HG03342 (cell line): ENCODE results near the gene BEGAIN.

Experiments used
- ATAC-seq: cut with Tn5 transposase; IDR thresholded peaks from one replicate; pipeline ENCODE4 v1.9.1; 2021; ENCODE audit warnings: mild to moderate bottlenecking, moderate library complexity; ENCODE audit not compliant: unreplicated experiment

The BEGAIN gene

DNA sequence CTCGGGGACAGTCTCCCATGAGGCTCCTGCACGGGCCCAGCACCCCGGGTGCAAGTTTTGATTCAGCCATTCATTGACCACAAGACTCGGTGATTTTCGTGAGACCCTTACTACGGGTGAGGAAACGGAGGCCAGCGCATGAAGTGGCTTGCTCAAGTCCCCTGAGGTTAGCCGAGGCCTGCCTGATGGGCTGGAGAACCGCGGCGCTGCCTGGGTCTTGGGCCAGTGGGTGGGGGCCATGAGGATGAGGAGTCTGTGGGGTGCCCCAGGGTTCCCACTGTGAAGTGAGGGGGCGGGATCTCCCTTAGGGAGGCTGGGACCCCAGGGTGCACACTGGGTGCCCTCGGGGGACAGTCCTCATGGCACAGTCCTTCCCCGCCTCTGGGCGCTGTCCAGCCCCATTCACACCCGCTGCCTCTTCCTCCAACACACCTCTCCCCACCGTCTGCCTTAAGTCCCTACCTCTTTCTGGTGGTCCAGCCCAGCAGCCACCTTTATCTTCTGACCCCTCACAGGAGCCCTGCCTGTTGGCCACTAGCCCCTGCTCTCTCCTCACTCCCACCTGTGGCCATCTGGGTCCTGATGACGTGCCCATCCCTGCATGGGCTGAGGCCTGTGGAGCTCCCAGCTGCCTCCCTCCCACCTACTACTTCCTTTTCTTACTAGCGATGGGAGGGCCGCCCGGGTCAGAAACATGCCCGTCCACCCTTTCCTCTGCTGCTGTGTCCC, 16.3 kb downstream of the BEGAIN start:
- no peak for ATAC-seq

- no peak for ATAC-seq
Measured at GRCh38 chr14:100569734-100570286, 17.4 kb downstream of the BEGAIN start.

GRCh38 chr14:100568998-100569733, 18.1 kb downstream of the BEGAIN start:
- no peak for ATAC-seq

DNA sequence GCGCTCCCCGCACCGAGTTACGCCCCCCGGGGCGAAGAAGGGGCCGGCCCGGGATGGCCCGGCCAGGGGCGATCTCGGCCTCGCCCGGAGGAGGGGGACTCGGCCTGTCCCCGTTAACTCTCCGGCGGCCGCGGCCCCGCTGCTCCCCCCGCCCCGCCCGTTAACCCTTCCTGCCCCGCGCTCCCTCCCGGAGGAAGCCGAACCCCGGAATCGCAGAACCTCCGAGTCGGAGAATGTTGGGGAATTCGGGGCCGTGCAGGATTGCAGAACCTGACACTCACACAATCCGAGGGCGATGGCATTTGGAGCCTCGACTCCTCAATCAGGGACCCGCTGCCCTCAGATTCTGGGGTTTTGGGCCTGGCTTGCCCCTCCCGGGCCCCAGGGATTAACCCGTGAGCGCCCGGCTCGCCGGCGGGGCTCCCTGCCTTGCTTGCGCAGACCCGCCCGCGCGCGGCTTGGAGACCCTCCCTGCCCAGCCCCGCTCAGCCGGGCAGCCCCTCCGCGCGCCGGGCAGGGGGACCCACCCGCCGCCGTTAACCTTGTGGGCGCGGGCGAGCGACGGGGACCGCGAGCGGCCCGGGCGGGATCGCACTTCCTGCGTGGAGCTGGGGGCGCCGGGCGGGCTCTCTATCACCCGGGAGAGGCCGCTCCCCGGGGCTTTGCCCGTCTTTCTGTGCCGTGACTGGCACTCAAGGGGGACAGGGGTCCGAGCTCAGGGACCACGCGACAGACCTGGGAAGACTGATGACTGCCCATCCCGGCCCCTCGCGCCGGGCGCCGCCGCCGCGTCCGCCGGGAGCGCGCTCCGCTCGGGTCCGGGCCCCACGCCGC, 18.8 kb downstream of the BEGAIN start:
- no peak for ATAC-seq

GRCh38 chr14:100567877-100568163, 19.4 kb downstream of the BEGAIN start:
- ATAC-seq: no peak

DNA sequence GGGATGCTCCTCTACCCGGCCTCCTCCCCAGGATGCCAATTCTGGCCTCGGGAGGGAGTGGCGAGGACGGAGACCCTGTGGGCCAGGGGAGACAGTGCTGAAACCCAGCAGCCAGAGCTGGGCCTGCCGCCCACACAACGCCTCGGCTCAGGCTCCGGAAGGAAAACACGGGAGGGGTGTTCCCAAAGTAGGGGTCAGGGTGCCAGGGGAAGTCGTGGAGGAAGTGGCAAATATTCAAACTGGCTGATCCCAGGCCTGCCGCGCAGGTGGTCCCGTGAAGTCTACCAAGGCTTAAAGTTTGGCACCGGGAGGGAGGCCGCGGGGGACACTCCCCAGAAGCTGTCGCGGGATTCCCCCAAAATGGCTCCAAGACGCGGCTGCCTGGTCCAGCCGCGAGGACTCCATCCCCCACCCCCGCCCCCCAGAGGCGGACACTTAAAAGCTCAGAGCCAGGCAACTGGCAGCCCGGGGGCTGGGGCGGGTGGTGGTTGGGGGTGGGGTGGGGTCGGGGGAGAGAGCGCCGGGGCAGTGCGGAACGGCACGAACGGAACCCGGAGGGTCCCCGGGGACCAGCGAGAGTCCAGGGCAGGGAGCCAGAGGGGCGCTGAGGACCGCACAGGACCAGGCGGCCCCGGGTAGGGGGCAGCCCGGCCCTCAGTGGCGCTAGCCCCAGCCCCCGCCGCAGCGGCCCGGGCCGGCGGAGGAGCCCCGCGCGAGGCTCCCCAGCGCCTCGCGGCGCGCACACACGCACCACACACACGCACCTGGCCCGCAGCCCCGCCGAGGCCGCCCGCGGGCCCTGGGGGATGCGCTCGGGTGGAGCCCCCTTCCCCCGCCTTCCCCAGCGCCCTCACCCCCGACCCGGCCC, 20.0 kb downstream of the BEGAIN start:
- ATAC-seq: no peak

- no peak for ATAC-seq
Measured at GRCh38 chr14:100566586-100566985, 20.6 kb downstream of the BEGAIN start.

- ATAC-seq: no peak
Measured at GRCh38 chr14:100566119-100566518, 21.1 kb downstream of the BEGAIN start.

DNA sequence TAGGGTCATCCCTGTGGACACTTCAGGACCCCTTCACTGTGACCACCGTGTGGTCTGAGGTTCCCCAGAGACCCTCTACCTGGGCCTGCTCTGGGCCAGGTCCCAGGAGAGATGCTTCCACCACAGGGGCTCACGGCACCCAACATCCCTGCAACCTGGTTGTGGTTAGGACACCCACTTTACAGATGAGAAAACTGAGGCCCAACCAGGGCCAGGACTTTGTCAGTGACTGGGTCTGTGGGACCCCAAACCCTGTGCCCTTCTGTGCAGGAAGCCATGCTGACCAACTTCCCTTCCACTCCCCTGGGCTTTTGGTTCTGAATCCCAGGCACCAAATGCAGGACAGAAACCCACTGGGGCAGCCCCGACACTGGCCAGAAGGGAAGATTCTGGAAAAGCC, 21.6 kb downstream of the BEGAIN start:
- no peak for ATAC-seq

DNA sequence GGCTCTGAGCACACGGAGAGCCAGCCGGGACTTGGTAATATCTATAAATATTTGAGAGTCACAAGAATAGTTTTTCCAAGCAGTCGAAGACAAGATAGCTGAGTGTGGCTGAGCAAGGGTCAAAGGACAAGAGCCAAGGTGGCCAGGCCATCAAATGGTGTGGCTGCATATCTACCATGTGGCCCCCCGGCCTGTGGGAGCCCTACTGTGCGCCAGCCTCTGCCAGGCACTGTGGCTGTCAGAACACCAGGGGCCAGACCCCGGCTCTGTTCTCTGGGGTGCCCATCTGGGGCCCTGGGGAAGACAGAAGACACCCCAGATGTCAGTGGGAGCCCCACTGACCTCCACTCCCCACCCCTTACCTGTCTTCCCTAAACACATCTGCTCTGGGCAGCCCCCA, 22.7 kb downstream of the BEGAIN start:
- no peak for ATAC-seq

DNA sequence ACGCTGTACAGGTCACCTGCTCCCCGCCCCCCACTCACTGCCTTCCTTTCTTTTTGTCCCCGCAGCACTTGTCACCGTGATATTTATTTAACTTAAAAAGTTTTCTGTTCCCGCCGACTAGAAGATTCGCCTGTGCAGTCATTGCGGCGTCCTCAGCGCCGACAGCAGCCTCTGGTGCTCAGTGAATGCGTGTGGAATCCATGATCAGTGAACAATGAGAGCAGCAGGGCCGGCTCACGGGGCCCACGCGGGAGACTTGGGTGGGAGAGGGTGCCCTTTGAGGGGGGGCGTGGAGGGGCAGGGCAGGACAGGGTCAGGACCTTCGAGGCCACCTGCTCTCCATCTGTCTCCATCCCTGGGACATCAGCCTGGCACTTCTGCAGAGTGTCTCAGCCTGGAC, 24.5 kb downstream of the BEGAIN start:
- no peak for ATAC-seq

- no peak for ATAC-seq
Measured at GRCh38 chr14:100561005-100561404, 26.2 kb downstream of the BEGAIN start.

DNA sequence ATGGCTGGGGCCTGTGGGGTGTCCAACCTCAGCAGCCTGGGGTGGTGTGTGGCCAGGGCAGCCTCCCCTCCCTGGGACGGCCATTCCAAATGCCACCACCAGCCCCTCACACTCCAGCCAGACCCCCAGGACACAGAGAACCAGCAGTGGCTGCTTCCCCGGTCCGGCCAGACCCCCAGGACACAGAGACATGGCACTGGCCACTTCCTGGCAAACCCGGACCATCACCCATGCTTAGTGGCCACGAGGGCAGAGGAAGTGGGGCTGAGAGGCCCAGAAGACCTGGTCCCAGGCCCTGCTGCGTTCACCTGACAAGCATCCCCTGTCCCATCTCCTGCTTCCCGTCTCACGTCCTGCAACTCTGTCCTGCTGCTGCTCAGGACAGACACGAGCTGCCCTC, 26.7 kb downstream of the BEGAIN start:
- no peak for ATAC-seq

GRCh38 chr14:100559455-100559854, 27.8 kb downstream of the BEGAIN start:
- ATAC-seq: no peak

GRCh38 chr14:100558966-100559365, 28.3 kb downstream of the BEGAIN start:
- ATAC-seq: no peak

- ATAC-seq: no peak
Measured at GRCh38 chr14:100558226-100558625, 29.0 kb downstream of the BEGAIN start.

DNA sequence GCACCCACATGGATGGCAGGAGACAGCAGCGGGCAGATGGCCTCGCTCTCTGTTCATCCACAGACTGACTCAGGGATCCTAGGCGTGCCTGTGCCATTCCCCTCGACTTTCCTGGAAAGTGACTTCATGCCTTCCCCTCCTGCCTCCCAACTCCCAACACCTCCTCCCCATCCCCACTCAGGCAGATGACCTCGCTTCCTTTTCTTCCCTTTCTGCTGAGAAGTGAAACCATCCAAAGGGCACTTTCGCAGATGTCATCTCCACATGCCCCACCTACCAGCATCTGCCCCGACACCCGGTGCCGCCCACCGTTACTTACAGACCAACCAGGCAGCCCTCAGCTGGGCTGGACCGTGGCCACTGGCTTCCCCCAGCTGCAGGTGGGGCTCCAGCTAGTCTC, 29.6 kb downstream of the BEGAIN start:
- ATAC-seq: no peak

- ATAC-seq: no peak
Measured at GRCh38 chr14:100556936-100557505, 30.2 kb downstream of the BEGAIN start.

GRCh38 chr14:100556140-100556475, 31.1 kb downstream of the BEGAIN start:
- ATAC-seq: no peak

- no peak for ATAC-seq
Measured at GRCh38 chr14:100555436-100556139, 31.6 kb downstream of the BEGAIN start.
